Activated naive CD4-positive, alpha-beta T cell treated with anti-CD3 and anti-CD28 coated beads for 36 hours (primary cell): ENCODE data around the gene CBX3. TPM values are rescaled to one million over a fixed set of nuclear protein-coding genes. Genes with fewer than 3 reads are reported as not detected.
"Not testable (repeated sequence)": the region's sequence is repeated elsewhere in the genome, so short reads cannot be mapped to it uniquely, and the experiment has no call there.

Source experiments
- CTCF ChIA-PET: fragments of 350-600 bp; sonication (Branson Sonifier 250); formaldehyde crosslinking; loops from one replicate; lab custom pipeline; 2021; ENCODE audit warnings: antibody characterized with exemption; lab: Charles Lee
- DNase-seq: peaks from one replicate; pipeline ENCODE4 v3.0.0-alpha.2; 2020
- H3K27ac Mint-ChIP-seq: one replicate; pipeline ENCODE4 v1.8.0; 2021; ENCODE audit warnings: mild to moderate bottlenecking, mixed read lengths
- H3K27me3 Mint-ChIP-seq: one replicate; pipeline ENCODE4 v1.8.0; 2021; ENCODE audit warnings: low read depth, mixed read lengths
- H3K36me3 Mint-ChIP-seq: one replicate; pipeline ENCODE4 v1.8.0; 2021; ENCODE audit warnings: low read depth, mixed read lengths
- H3K4me1 Mint-ChIP-seq: one replicate; pipeline ENCODE4 v1.8.0; 2021; ENCODE audit warnings: low read depth, mixed read lengths
- H3K4me3 Mint-ChIP-seq: one replicate; pipeline ENCODE4 v1.8.0; 2021; ENCODE audit warnings: mild to moderate bottlenecking, moderate library complexity, mixed read lengths
- H3K9me3 Mint-ChIP-seq: one replicate; pipeline ENCODE4 v1.8.0; 2021; ENCODE audit warnings: mixed read lengths
- intact Hi-C: fragments of 100-400 bp; cut with micrococcal nuclease; formaldehyde crosslinking; loops from one replicate; pipeline ENCODE4 v1.15.1; 2023
- total RNA-seq, 2 experiments: library from RNA; stranded (reverse); gene quantifications; one replicate each; pipeline ENCODE4 v1.2.3, GENCODE V29; 2021

Gene CBX3
- total RNA-seq, 2 experiments from 2014 or later: 260 to 273 TPM

DNA sequence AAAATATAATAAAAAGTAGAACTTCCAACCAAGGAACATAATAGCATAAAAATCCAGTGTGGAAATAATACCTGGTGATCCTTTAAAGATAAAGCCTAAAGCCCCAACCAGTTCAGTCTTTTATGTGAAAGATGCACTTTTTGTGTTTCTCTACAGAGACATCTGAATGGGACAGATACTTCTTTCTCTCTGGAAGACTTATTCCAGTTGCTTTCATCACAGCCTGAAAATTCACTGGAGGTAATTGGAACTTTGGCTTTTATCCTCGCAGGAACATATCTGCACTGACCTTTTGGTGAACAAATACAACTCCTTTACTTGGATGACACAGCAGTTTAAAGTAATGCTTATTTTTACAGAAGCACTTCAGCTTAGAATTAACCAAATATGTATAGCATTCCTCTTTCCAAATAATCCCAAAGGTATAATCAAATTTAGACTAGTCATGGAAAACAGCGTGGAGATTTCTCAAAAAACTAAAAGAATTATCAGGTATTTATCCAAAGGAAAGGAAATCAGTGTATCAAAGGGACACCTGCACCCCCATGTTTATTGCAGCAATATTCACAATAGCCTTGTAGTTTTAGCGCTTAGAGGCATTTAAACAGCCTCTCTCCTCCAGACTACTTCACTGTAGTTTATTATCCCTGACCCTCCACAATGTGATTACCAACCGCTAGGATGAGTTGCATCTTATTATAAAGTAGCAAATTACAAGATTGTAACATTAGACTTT lies 17.8 kb upstream of the CBX3 start:
- CTCF ChIA-PET: interaction anchor here (1.9 kb wide), 1 partner anchor 93 kb away, joined by 7 read pairs; no protein-coding TSS in a partner anchor
- peak overlapping the region; percentile 88 for H3K27ac Mint-ChIP-seq
- peaks cover 49% of the 10 kb centered on the region for H3K4me1 Mint-ChIP-seq
- no peak for DNase-seq
- intact Hi-C loops: no loop called here
- H3K36me3 Mint-ChIP-seq: peaks cover 36% of the 10 kb centered on the region
- no peak overlapping the region for H3K4me3 Mint-ChIP-seq
- H3K9me3 Mint-ChIP-seq: no peaks in the 10 kb centered on the region
- H3K27me3 Mint-ChIP-seq: no peaks in the 10 kb centered on the region

- peaks cover 55% of the 10 kb centered on the region for H3K4me1 Mint-ChIP-seq
- not testable (repeated sequence) for DNase-seq, H3K9me3 Mint-ChIP-seq, H3K27me3 Mint-ChIP-seq, H3K4me3 Mint-ChIP-seq
- CTCF ChIA-PET: interaction anchor here (0.7 to 1.0 kb wide), 2 partner anchors 92 to 106 kb away, joined by 3 read pairs; no protein-coding TSS in a partner anchor
- peak overlapping the region; percentile 88 for H3K27ac Mint-ChIP-seq
- peaks cover 43% of the 10 kb centered on the region for H3K36me3 Mint-ChIP-seq
- intact Hi-C loops: loop anchor here (5.0 kb wide), 1 partner anchor 292 kb away; no protein-coding TSS in a partner anchor
Observed at GRCh38 chr7:26184281-26185101, 17.1 kb upstream of the CBX3 start.

- intact Hi-C loops: loop anchor here (5.0 kb wide), 1 partner anchor 293 kb away; no protein-coding TSS in a partner anchor
Observed at GRCh38 chr7:26185131-26185843, 16.3 kb upstream of the CBX3 start.

GRCh38 chr7:26185844-26186180 lies 15.7 kb upstream of the CBX3 start:
- peak overlapping the region; percentile 88 for H3K27ac Mint-ChIP-seq
- CTCF ChIA-PET: no interaction called here

More at GRCh38 chr7:26185131-26185843, 16.3 kb upstream of the CBX3 start:
- no peaks in the 10 kb centered on the region for H3K27me3 Mint-ChIP-seq
- CTCF ChIA-PET: interaction anchor here (0.7 to 1.0 kb wide), 2 partner anchors 93 to 106 kb away, joined by 3 read pairs; no protein-coding TSS in a partner anchor
- DNase-seq: no peak
- H3K27ac Mint-ChIP-seq: peak overlapping the region; percentile 88
- peaks cover 45% of the 10 kb centered on the region for H3K36me3 Mint-ChIP-seq
- peaks cover 60% of the 10 kb centered on the region for H3K4me1 Mint-ChIP-seq
- H3K9me3 Mint-ChIP-seq: no peaks in the 10 kb centered on the region
- H3K4me3 Mint-ChIP-seq: peak overlapping the region; percentile 31

DNA sequence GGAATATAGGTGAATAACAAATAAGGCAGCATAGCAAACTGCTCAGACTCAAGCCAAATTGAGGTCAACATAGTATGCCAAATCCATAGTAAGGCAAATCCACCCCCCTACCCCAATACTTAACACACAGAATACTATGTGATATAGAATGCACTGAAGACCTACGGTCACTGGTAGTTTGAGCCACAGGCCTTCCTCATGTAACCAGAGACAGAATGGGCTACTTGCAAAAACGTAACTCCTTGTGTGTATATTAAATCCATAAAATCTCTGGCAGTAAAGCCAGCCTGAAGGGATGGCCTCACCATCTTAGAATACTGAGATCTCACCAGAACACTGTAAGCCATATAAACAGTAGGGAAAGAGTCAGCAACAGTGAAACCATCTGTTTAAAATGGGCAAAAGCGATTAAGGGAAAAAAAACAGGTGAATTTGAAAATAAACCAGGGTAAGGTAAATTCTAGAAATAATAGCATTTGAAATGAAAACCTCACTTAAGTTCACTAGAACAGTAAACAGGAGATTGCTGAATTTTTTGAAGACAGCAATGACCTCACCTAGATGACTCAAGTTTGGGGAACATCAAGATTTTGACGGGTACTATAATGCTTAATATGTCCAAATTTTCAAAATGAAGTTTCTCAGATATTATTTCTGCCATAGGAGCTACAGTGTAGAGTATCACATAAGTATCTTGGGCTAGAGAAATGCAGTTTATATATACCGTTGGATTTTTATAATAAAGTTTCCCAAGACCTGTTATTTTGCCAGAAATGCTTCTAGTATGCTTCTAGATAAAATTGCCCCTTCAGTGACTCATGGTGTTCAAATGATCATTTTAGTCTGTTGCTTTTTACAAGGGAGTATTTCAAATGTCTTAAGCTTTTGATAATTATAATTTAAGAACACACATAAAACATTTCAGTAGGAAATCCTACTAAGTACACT lies 14.9 kb upstream of the CBX3 start:
- intact Hi-C loops: loop anchor here (5.0 kb wide), 1 partner anchor 294 kb away; no protein-coding TSS in a partner anchor
- peaks cover 67% of the 10 kb centered on the region for H3K4me1 Mint-ChIP-seq
- H3K27ac Mint-ChIP-seq: peak overlapping the region; percentile 85
- no peaks in the 10 kb centered on the region for H3K27me3 Mint-ChIP-seq
- no peak for DNase-seq
- H3K36me3 Mint-ChIP-seq: peaks cover 52% of the 10 kb centered on the region
- H3K4me3 Mint-ChIP-seq: no peak overlapping the region
- H3K9me3 Mint-ChIP-seq: no peaks in the 10 kb centered on the region
- CTCF ChIA-PET: interaction anchor here (0.7 to 3.4 kb wide), 5 partner anchors 11 to 294 kb away, joined by 3 to 35 read pairs (median 4); no protein-coding TSS in a partner anchor

More at GRCh38 chr7:26185844-26186180, 15.7 kb upstream of the CBX3 start:
- no peaks in the 10 kb centered on the region for H3K9me3 Mint-ChIP-seq
- peaks cover 49% of the 10 kb centered on the region for H3K36me3 Mint-ChIP-seq
- intact Hi-C loops: loop anchor here (5.0 kb wide), 1 partner anchor 294 kb away; no protein-coding TSS in a partner anchor
- H3K27me3 Mint-ChIP-seq: no peaks in the 10 kb centered on the region
- peak overlapping the region; percentile 31 for H3K4me3 Mint-ChIP-seq
- peaks cover 65% of the 10 kb centered on the region for H3K4me1 Mint-ChIP-seq
- no peak for DNase-seq

GRCh38 chr7:26187380-26188205 lies 14.0 kb upstream of the CBX3 start:
- Mint-ChIP-seq H3K27me3 (no peaks in the 10 kb centered on the region), H3K4me3 (no peak overlapping the region), H3K27ac (peak overlapping the region; percentile 85), H3K9me3 (no peaks in the 10 kb centered on the region), H3K4me1 (peaks cover 75% of the 10 kb centered on the region), H3K36me3 (peaks cover 61% of the 10 kb centered on the region)
- peak; percentile 47 for DNase-seq
- CTCF ChIA-PET: interaction anchor here (0.7 to 3.4 kb wide), 9 partner anchors 10 to 295 kb away, joined by 3 to 35 read pairs (median 8); partner anchors contain the start of gene NFE2L3
- intact Hi-C loops: loop anchor here (1.0 to 5.0 kb wide), 5 partner anchors 10 to 295 kb away; no protein-coding TSS in a partner anchor

- DNase-seq: peak; percentile 51
- Mint-ChIP-seq H3K9me3 (no peaks in the 10 kb centered on the region), H3K27me3 (no peaks in the 10 kb centered on the region), H3K36me3 (peaks cover 69% of the 10 kb centered on the region), H3K4me3 (peak overlapping the region; percentile 41), H3K4me1 (peaks cover 83% of the 10 kb centered on the region), H3K27ac (peak overlapping the region; percentile 85)
- intact Hi-C loops: loop anchor here (1.0 to 5.0 kb wide), 5 partner anchors 9 to 296 kb away; no protein-coding TSS in a partner anchor
- CTCF ChIA-PET: interaction anchor here (0.6 to 3.4 kb wide), 11 partner anchors 10 to 296 kb away, joined by 3 to 35 read pairs (median 8); partner anchors contain the start of genes HNRNPA2B1 and NFE2L3
Observed at GRCh38 chr7:26188206-26188956, 13.2 kb upstream of the CBX3 start.

DNA sequence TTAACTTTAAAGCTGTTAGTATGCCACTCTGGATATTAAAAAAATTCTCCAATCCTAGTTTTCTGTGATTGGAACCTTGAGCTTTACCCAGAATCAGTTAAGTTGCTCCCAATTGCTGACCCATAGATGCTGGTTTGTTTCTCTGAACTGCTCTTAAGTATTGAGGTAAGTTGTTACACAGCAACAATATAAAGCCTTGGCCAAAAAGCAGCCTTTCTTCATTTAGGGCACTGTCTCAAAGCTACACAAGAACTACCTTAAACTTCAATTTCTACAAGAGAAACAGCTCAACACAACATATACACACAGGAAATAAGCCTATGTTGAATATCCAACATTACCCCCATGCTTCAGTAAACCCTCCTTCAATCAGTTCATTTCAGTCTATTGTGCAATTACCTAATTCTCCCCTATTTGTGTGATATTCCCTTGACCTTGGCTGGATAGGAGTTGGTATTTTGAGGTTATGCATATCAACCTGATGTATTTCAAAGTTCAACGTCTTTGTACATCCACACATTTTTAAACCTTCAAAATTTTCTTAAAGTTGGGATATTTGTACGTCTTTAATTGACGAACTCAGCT lies 12.5 kb upstream of the CBX3 start:
- Mint-ChIP-seq H3K4me1 (peaks cover 86% of the 10 kb centered on the region), H3K27ac (peak overlapping the region; percentile 85), H3K9me3 (no peaks in the 10 kb centered on the region), H3K36me3 (peaks cover 71% of the 10 kb centered on the region), H3K27me3 (no peaks in the 10 kb centered on the region), H3K4me3 (no peak overlapping the region)
- DNase-seq: no peak
- CTCF ChIA-PET: interaction anchor here (0.6 to 3.4 kb wide), 10 partner anchors 9 to 296 kb away, joined by 3 to 35 read pairs (median 8); partner anchors contain the start of genes HNRNPA2B1 and NFE2L3
- intact Hi-C loops: loop anchor here (1.0 to 5.0 kb wide), 5 partner anchors 8 to 297 kb away; no protein-coding TSS in a partner anchor

DNA sequence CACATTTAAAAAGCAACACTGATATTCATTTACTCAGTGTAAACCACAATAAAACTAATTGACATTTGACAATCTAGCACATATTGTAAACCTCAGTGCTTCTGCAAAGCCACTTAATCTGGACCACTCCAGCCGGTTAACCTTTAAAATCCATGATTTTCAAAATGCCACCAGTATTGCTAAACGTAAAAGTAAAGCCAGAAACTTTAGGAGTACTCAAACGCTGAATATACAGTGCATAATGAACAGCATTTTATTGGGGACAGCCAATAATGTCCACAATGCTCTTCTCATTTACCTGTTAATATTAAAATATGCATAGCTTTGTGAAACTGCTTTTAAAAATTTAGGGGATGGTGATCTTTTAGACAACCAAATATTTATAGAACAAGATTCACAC lies 11.8 kb upstream of the CBX3 start:
- Mint-ChIP-seq H3K27me3 (no peaks in the 10 kb centered on the region), H3K4me3 (no peak overlapping the region), H3K36me3 (peaks cover 71% of the 10 kb centered on the region), H3K9me3 (no peaks in the 10 kb centered on the region), H3K4me1 (peaks cover 88% of the 10 kb centered on the region), H3K27ac (peak overlapping the region; percentile 85)
- intact Hi-C loops: loop anchor here (2.0 to 5.0 kb wide), 2 partner anchors 99 to 297 kb away; no protein-coding TSS in a partner anchor
- DNase-seq: no peak
- CTCF ChIA-PET: interaction anchor here (1.1 to 3.4 kb wide), 5 partner anchors 8 to 175 kb away, joined by 3 to 35 read pairs (median 15); partner anchors contain the start of gene HNRNPA2B1
